K562 (cell line): ENCODE measurements around the gene ACOT7. TPM values are rescaled to one million over a fixed set of nuclear protein-coding genes. Genes with fewer than 3 reads are reported as not detected.

Experiments used
- ATAC-seq: fragments of 200-7000 bp; cut with Tn5 transposase; 3 replicates; pipeline ENCODE4 v1.9.1; 2020; ENCODE audit warnings: moderate library complexity
- BruUV-seq: library from RNA; stranded (reverse); fragments of 400-500 nt; replicated peaks from 2 replicates; lab custom pipeline; 2021; lab: Mats Ljungman, UMichigan
- CTCF ChIA-PET: fragments of 300-600 bp; formaldehyde crosslinking; extraction: SDS; loops from one replicate; lab custom pipeline; 2021; ENCODE audit warnings: low intra/inter-chr PET ratio; lab: Yijun Ruan, JAX
- POLR2A ChIA-PET: fragments of 300-600, 350-650 bp; sonication (Branson Sonifier 250); formaldehyde crosslinking; extraction: SDS; loops from one replicate; lab custom pipeline; 2021; ENCODE audit warnings: antibody characterized with exemption, inconsistent platforms; lab: Yijun Ruan, JAX
- DNase-seq, 4 experiments: peaks; one replicate each; pipeline versions ENCODE4 v3.0.0 to v3.0.0-alpha.2; 2011 to 2018; ENCODE audit warnings: low spot score in 3 of 4, mixed read lengths in 3 of 4; ENCODE audit errors: extremely low read depth in 1 of 4
- FAIRE-seq: peaks from 2 replicates; lab custom pipeline; 2011; peaks lifted over from hg19 to GRCh38; lab: Jason Lieb, UNC
- H2AFZ ChIP-seq: 2 replicates; pipeline ENCODE4 v1.6.0; 2011; ENCODE audit warnings: low read depth, low read length, control low read depth, inconsistent platforms
- H3K27ac ChIP-seq: fragments of 200-600 bp; 3 replicates; pipeline ENCODE4 v1.8.0; 2011; ENCODE audit warnings: low read depth, mild to moderate bottlenecking, control low read depth, inconsistent platforms, low read length, moderate library complexity, mixed read lengths; ENCODE audit errors: extremely low read depth
- H3K27me3 ChIP-seq, 2 experiments: fragments of 300-600 bp in 1 of 2; 2 replicates in 1 of 2; 3 replicates in 1 of 2; pipeline versions ENCODE4 v1.6.0 to v1.8.0; 2011; ENCODE audit warnings: inconsistent platforms in 2 of 2, low read length in 2 of 2, mild to moderate bottlenecking in 1 of 2, mixed read lengths in 1 of 2, moderate library complexity in 1 of 2; ENCODE audit not compliant: control insufficient read depth in 2 of 2, insufficient read depth in 2 of 2
- H3K36me3 ChIP-seq: fragments of 300-600 bp; 3 replicates; pipeline ENCODE4 v1.8.0; 2011; ENCODE audit warnings: mild to moderate bottlenecking, low read length, inconsistent platforms; ENCODE audit not compliant: control insufficient read depth, insufficient read depth
- H3K4me1 ChIP-seq, 2 experiments: fragments of 200-600 bp in 1 of 2; replicated peaks in 1 of 2; 2 replicates in 1 of 2; 3 replicates in 1 of 2; pipeline versions ENCODE4 v1.5.1 to v1.8.0; 2011; ENCODE audit warnings: inconsistent platforms in 2 of 2, low read length in 2 of 2, mild to moderate bottlenecking in 1 of 2, mixed read lengths in 1 of 2, moderate library complexity in 1 of 2; ENCODE audit not compliant: control insufficient read depth in 2 of 2, insufficient read depth in 2 of 2
- H3K4me2 ChIP-seq: 2 replicates; pipeline ENCODE4 v1.6.1; 2011; ENCODE audit warnings: low read length, control low read depth, inconsistent platforms, mixed read lengths; ENCODE audit not compliant: insufficient read depth
- H3K4me3 ChIP-seq: fragments of 200-600 bp; sonication (generic), shearing (Covaris generic); 2 replicates; pipeline ENCODE4 v1.5.1; 2016; ENCODE audit warnings: control low read depth, inconsistent platforms
- H3K79me2 ChIP-seq: fragments of 200-600 bp; 3 replicates; pipeline ENCODE4 v1.8.0; 2011; ENCODE audit warnings: low read length, inconsistent platforms; ENCODE audit not compliant: control insufficient read depth, insufficient read depth
- H3K9ac ChIP-seq, 2 experiments: 2 replicates each; pipeline versions ENCODE4 v1.6.0 to v1.6.1; 2011; ENCODE audit warnings: low read depth in 2 of 2, low read length in 2 of 2, control low read depth in 1 of 2, inconsistent platforms in 1 of 2, mild to moderate bottlenecking in 1 of 2, mixed read lengths in 1 of 2; ENCODE audit not compliant: insufficient read depth in 1 of 2
- H3K9me1 ChIP-seq: one replicate; pipeline ENCODE4 v1.6.0; 2011; ENCODE audit warnings: inconsistent platforms, mild to moderate bottlenecking, low read length, moderate library complexity; ENCODE audit not compliant: control insufficient read depth, insufficient read depth
- H3K9me3 ChIP-seq: replicated peaks from 2 replicates; pipeline ENCODE4 v1.5.1; 2011; ENCODE audit warnings: low read depth, low read length, inconsistent platforms; ENCODE audit not compliant: control insufficient read depth, insufficient read depth
- H4K20me1 ChIP-seq: replicated peaks from 2 replicates; pipeline ENCODE4 v1.6.1; 2011; ENCODE audit warnings: low read length, inconsistent platforms, mixed read lengths; ENCODE audit not compliant: control insufficient read depth, insufficient read depth
- CBFA2T3 ChIP-seq: fragments of 450-650 bp; IDR thresholded peaks from 2 replicates; pipeline ENCODE4 v1.6.1; 2017
- NFYB ChIP-seq: IDR thresholded peaks from 2 replicates; pipeline ENCODE4 v1.6.1; 2011; ENCODE audit warnings: mild to moderate bottlenecking, moderate library complexity; ENCODE audit not compliant: insufficient read length; ENCODE audit errors: extremely low read depth
- ZNF280B ChIP-seq: fragments of 250-450 bp; sonication (Bioruptor Pico); IDR thresholded peaks from 2 replicates; pipeline ENCODE4 v1.5.1; 2021; ENCODE audit warnings: mild to moderate bottlenecking
- WGBS: fragments of 100-300 bp; shearing (Covaris generic); methylation state at CpG from one replicate; pipeline ENCODE4 v1.1.6; 2016; ENCODE audit warnings: low coverage, mixed read lengths; ENCODE audit not compliant: insufficient coverage; ENCODE audit errors: missing lambda C conversion rate; 5-methylcytosine and 5-hydroxymethylcytosine counted together
- in situ Hi-C: fragments of 300-500 bp; cut with MboI; formaldehyde crosslinking; loops from 4 replicates; pipeline ENCODE4 v1.15.0; 2018; ENCODE audit warnings: inconsistent platforms, mixed read lengths
- intact Hi-C: fragments of 100-400 bp; cut with micrococcal nuclease; formaldehyde crosslinking; loops from 2 replicates; pipeline ENCODE4 v1.14.2; 2022
- polyA plus RNA-seq, 8 experiments: library from polyadenylated mRNA; depleted of rRNA in 4 of 8; stranded (reverse) in 5 of 8; unstranded in 3 of 8; fragments of >200 nt; fragmentation: Nextera tagmentation in 2 of 8; fragmentation: Illumina TruSeq in 1 of 8; extraction: Ambion mirVana in 2 of 8; extraction: Trizol in 1 of 8; gene quantifications; 2 replicates each; pipeline versions ENCODE4 v1.2.1 to v1.2.3, GENCODE V29; 2011 to 2014; ENCODE audit warnings: inconsistent platforms in 1 of 8, missing spikeins in 1 of 8
- total RNA-seq, 7 experiments: library from RNA; depleted of rRNA in 6 of 7; stranded (reverse); fragments of >200 nt in 6 of 7; fragmentation: Illumina TruSeq in 2 of 7; extraction: Trizol in 2 of 7; gene quantifications; 2 replicates each; pipeline versions ENCODE4 v1.2.1 to v1.2.3, GENCODE V29; 2011 to 2021; ENCODE audit warnings: low replicate concordance in 1 of 7

The ACOT7 gene
- total and polyA plus RNA-seq, 9 of the 15 experiments (the other 6 are each of a cell fraction or from before 2014, with no cell fraction given): 7.0 to 92.6 (median 37.2) TPM

- ChIA-PET POLR2A (interaction anchor here (0.6 to 1.0 kb wide), 2 partner anchors 15 to 21 kb away, joined by 3 to 5 read pairs; no protein-coding TSS in a partner anchor), CTCF (interaction anchor here (0.8 kb wide), 1 partner anchor 35 kb away, joined by 4 read pairs; no protein-coding TSS in a partner anchor)
- H3K79me2 ChIP-seq: peaks cover 5% of the 10 kb centered on the region; the same call in 2 of the 3 replicates
- no peak for ATAC-seq
- peak in 1 of 4 experiments; percentile 10 for DNase-seq
- H3K4me2 ChIP-seq: no peak overlapping the region
- peak overlapping the region in 1 of 2 experiments; percentile 89; a peak in 2 of 4 replicates for H3K9ac ChIP-seq
- H3K9me3 ChIP-seq: no peaks in the 10 kb centered on the region
- no peaks in the 10 kb centered on the region for H3K9me1 ChIP-seq
- no peak overlapping the region for H2AFZ ChIP-seq
- in situ Hi-C loops: no loop called here
- H3K27me3 ChIP-seq: peaks cover 0 to 3% of the 10 kb centered on the region in 2 experiments; a peak in 3 of 5 replicates
- no peak overlapping the region for H3K4me3 ChIP-seq
- no peaks in the 10 kb centered on the region for H3K36me3 ChIP-seq
- intact Hi-C loops: no loop called here
- FAIRE-seq: no peak
- 21% methylated on average over 10 of the region's 10 CpGs for WGBS
- H3K4me1 ChIP-seq: peaks cover 5 to 15% of the 10 kb centered on the region in 2 experiments; a peak in 3 of 5 replicates
- no peaks in the 10 kb centered on the region for H4K20me1 ChIP-seq
- no TSS peak for BruUV-seq
- H3K27ac ChIP-seq: no peak overlapping the region
- TF ChIP-seq ZNF280B (CRISPR knock-in tag) (no peak), NFYB (no peak), CBFA2T3 (peak; percentile 13; the same call in 1 of the 2 replicates)
Observed at GRCh38 chr1:6397844-6398441, 4.4 kb upstream of the ACOT7 start.
